PC-3 (cell line): ENCODE results near the gene NPAS1.

Experiments
- CTCF ChIP-seq: fragments of 300-600 bp; sonication (generic); conservative IDR thresholded peaks from 2 replicates; pipeline ENCODE4 v1.5.1; 2017; ENCODE audit warnings: antibody characterized with exemption, low read depth, mild to moderate bottlenecking, low read length
- EZH2 ChIP-seq: fragments of 300-600 bp; sonication (generic); IDR thresholded peaks from one replicate; pipeline ENCODE4 v1.6.1; 2017; ENCODE audit warnings: antibody characterized with exemption, mild to moderate bottlenecking, low read length; ENCODE audit not compliant: unreplicated experiment

GRCh38 chr19:47093254-47093653 lies 73.6 kb downstream of the NPAS1 start:
- TF ChIP-seq EZH2: no peak
- no peak for TF ChIP-seq CTCF
